Psoas muscle (tissue), 8 donors: Measurements from ENCODE around the gene MEI4. TPM values are rescaled to one million over a fixed set of nuclear protein-coding genes. Genes with fewer than 3 reads are reported as not detected.

ENCODE experiments used
- ATAC-seq, 4 donors: fragments of 200-7000 bp; cut with Tn5 transposase; one replicate each; pipeline ENCODE4 v1.9.1; 2020; ENCODE audit warnings: moderate library complexity in 3 of 4, mild to moderate bottlenecking in 2 of 4
- DNase-seq, 2 donors: peaks; one replicate each; pipeline ENCODE4 v3.0.0-alpha.2; 2020
- H3K27ac ChIP-seq: fragments of 200-600 bp; one replicate; pipeline ENCODE4 v1.8.0; 2022
- H3K27me3 ChIP-seq, 3 donors: fragments of 200-600 bp in 1 of 3; one replicate each; pipeline versions ENCODE4 v1.6.1 to v1.8.0; 2013 to 2022; ENCODE audit warnings: low read length in 2 of 3, mild to moderate bottlenecking in 2 of 3, moderate library complexity in 1 of 3; ENCODE audit not compliant: insufficient read depth in 3 of 3
- H3K36me3 ChIP-seq, 2 donors: fragments of 200-600 bp in 1 of 2; one replicate each; pipeline versions ENCODE4 v1.6.1 to v1.8.0; 2013 to 2022; ENCODE audit warnings: low read depth in 1 of 2, mild to moderate bottlenecking in 1 of 2, moderate library complexity in 1 of 2; ENCODE audit not compliant: insufficient read depth in 1 of 2
- H3K4me1 ChIP-seq: fragments of 200-600 bp; one replicate; pipeline ENCODE4 v1.8.0; 2022
- H3K4me3 ChIP-seq: fragments of 200-600 bp; one replicate; pipeline ENCODE4 v1.8.0; 2022; ENCODE audit warnings: mild to moderate bottlenecking
- H3K9me3 ChIP-seq: fragments of 200-600 bp; one replicate; pipeline ENCODE4 v1.8.0; 2022
- CTCF ChIP-seq: fragments of 200-600 bp; IDR thresholded peaks from one replicate; pipeline ENCODE4 v1.8.0; 2022; ENCODE audit warnings: antibody characterized with exemption
- WGBS, 3 donors: extraction: QIAGEN DNeasy Blood & Tissue Kit; methylation state at CpG; one replicate each; pipeline versions ENCODE4 v1.1.6 to v1.1.7; 2013; 5-methylcytosine and 5-hydroxymethylcytosine counted together
- intact Hi-C, 2 donors: fragments of 100-400 bp; cut with DNase I; formaldehyde crosslinking; loops; one replicate each; pipeline versions ENCODE4 v1.11.0 to v1.14.2; 2022
- polyA plus RNA-seq, 3 donors: library from polyadenylated mRNA; stranded (reverse); fragments of 200-250 nt; gene quantifications; one replicate each; pipeline ENCODE4 v1.2.3, GENCODE V29; 2013
- total RNA-seq, 4 donors: library from RNA; stranded (reverse); fragmentation: NEBNext Ultra II Directional in 2 of 4; extraction: Animal tissue kit (Norgen Biotek cat#: 25700) in 2 of 4; gene quantifications; one replicate each; pipeline versions ENCODE4 v1.2.1 to v1.2.4, GENCODE V29; 2021 to 2023
- donor health status: healthy with polysubstance abuse.
- donor health status: DM: no; HTN: no; CAD: no; lungs with moderate emphysema.
- donor health status: Bipolar disorder and iron deficiency.
- donor health status: healthy.
- donor health status: DM: yes; HTN: yes; CAD: no.
- donor health status: DM: no; HTN: no; CAD: no.
- donor health status: DM: no; HTN: no; CAD: no.
- donor health status: DM: yes; HTN: yes; CAD: no.

MEI4 gene
- total and polyA plus RNA-seq, 7 donors: under 0.01 TPM; not detected in 6

DNA sequence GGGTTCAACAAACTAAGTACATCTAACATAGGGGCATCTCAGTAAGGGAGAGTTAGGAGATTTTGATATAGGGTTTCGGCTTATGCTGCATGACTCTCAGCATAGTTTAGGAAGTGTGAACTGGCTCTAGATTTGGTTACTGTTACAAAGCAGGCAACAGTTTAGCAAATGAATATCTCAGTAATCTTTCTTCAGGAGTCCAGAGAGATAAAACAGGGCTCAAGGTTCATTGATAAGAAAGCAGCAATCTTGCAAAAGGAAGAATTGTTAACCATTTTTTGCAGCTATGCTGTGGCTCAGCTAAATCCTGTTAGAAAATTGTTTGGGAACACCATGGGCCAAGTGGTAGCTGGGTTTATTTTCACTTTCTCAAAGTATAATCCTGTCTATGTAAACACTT is 161.3 kb downstream of the MEI4 start:
- Histone ChIP-seq H3K4me3 (no peak overlapping the region), H3K36me3 (no peaks in the 10 kb centered on the region), H3K9me3 (no peaks in the 10 kb centered on the region), H3K27ac (no peak overlapping the region), H3K4me1 (no peaks in the 10 kb centered on the region), H3K27me3 (no peaks in the 10 kb centered on the region)
- DNase-seq: no peak
- 87 to 95% (median 88%) methylated on average over 1 of the region's 1 CpG for WGBS, 3 donors
- no peak for ATAC-seq
- no peak for TF ChIP-seq CTCF
- intact Hi-C loops: no loop called here

GRCh38 chr6:77815531-77815930 is 162.7 kb downstream of the MEI4 start:
- no peak overlapping the region for H3K4me3 ChIP-seq
- no peak for TF ChIP-seq CTCF
- ATAC-seq: no peak
- no peaks in the 10 kb centered on the region for H3K27me3 ChIP-seq
- no peaks in the 10 kb centered on the region for H3K9me3 ChIP-seq
- no peaks in the 10 kb centered on the region for H3K4me1 ChIP-seq
- H3K27ac ChIP-seq: no peak overlapping the region
- no peak for DNase-seq
- intact Hi-C loops: no loop called here
- no peaks in the 10 kb centered on the region for H3K36me3 ChIP-seq

- DNase-seq (no peak), ATAC-seq (no peak)
- Histone ChIP-seq H3K36me3 (no peaks in the 10 kb centered on the region), H3K4me3 (no peak overlapping the region), H3K27ac (no peak overlapping the region), H3K4me1 (no peaks in the 10 kb centered on the region), H3K27me3 (no peaks in the 10 kb centered on the region), H3K9me3 (no peaks in the 10 kb centered on the region)
- intact Hi-C loops: no loop called here
- WGBS, 3 donors: 83 to 88% (median 83%) methylated on average over 2 of the region's 2 CpGs
- no peak for TF ChIP-seq CTCF
Observed at GRCh38 chr6:77816766-77817270, 164.0 kb downstream of the MEI4 start.

- intact Hi-C loops: no loop called here
- no peaks in the 10 kb centered on the region for H3K36me3 ChIP-seq
- H3K9me3 ChIP-seq: no peaks in the 10 kb centered on the region
- no peak for TF ChIP-seq CTCF
- ATAC-seq: no peak
- no peak for DNase-seq
- no peak overlapping the region for H3K27ac ChIP-seq
- no peak overlapping the region for H3K4me3 ChIP-seq
- no peaks in the 10 kb centered on the region for H3K27me3 ChIP-seq
- 41 to 77% (median 61%) methylated on average over 2 of the region's 2 CpGs for WGBS, 3 donors
- no peaks in the 10 kb centered on the region for H3K4me1 ChIP-seq
Observed at GRCh38 chr6:77822265-77822664, 169.4 kb downstream of the MEI4 start.

DNA sequence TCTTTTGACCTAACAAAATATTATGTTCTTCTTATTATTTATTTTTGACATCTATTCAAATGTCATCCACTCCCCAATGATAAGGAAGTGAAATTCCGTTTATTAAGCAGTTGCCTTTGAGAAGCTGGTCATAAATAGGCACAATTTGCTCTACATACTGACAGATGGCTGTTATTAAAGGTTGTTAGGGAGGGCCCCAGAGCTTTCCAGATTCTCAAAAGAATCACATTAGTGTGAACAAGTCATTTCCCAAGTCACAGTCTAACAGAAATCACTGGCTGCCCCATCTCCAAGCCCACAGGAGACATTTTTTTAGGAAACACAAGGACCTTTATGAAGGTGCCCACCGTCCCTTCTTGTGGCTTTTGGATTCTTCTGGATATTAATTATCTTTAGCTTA is 172.4 kb downstream of the MEI4 start:
- Histone ChIP-seq H3K9me3 (no peaks in the 10 kb centered on the region), H3K36me3 (no peaks in the 10 kb centered on the region), H3K27me3 (no peaks in the 10 kb centered on the region), H3K4me1 (no peaks in the 10 kb centered on the region), H3K4me3 (no peak overlapping the region), H3K27ac (no peak overlapping the region)
- 66 to 68% (median 68%) methylated on average over 2 of the region's 2 CpGs for WGBS, 3 donors
- intact Hi-C loops: no loop called here
- ATAC-seq (no peak), DNase-seq (no peak)
- no peak for TF ChIP-seq CTCF
